AG04450 (cell line): ENCODE data around the gene PLXDC2. TPM values are rescaled to one million over a fixed set of nuclear protein-coding genes. Genes with fewer than 3 reads are reported as not detected.

Source experiments
- CTCF ChIA-PET: fragments of 300-600, 350-600 bp; formaldehyde crosslinking; extraction: SDS; loops from one replicate; lab custom pipeline; 2022; ENCODE audit warnings: antibody characterized with exemption, inconsistent platforms; lab: Charles Lee
- POLR2A ChIA-PET: fragments of 350-600 bp; formaldehyde crosslinking; extraction: SDS; loops from one replicate; lab custom pipeline; 2021; ENCODE audit warnings: antibody characterized with exemption, inconsistent platforms; lab: Yijun Ruan, JAX
- DNase-seq: peaks from one replicate; pipeline ENCODE4 v3.0.0-alpha.2; 2011; ENCODE audit warnings: low read depth, low spot score
- H3K27ac ChIP-seq: one replicate; pipeline ENCODE4 v1.5.1; 2012; ENCODE audit warnings: low read depth, low read length, control low read depth
- H3K27me3 ChIP-seq: one replicate; pipeline ENCODE4 v1.6.0; 2012; ENCODE audit warnings: low read length; ENCODE audit not compliant: control insufficient read depth, insufficient read depth
- H3K4me3 ChIP-seq: 2 replicates; pipeline ENCODE4 v1.5.1; 2011; ENCODE audit warnings: mild to moderate bottlenecking, low read depth, low read length, control low read depth
- H3K9me3 ChIP-seq: 2 replicates; pipeline ENCODE4 v1.5.1; 2012; ENCODE audit warnings: low read length; ENCODE audit not compliant: control insufficient read depth, insufficient read depth
- polyA plus RNA-seq: library from polyadenylated mRNA; depleted of rRNA; stranded (reverse); fragments of >200 nt; gene quantifications from 2 replicates; pipeline ENCODE4 v1.2.3, GENCODE V29; 2011
- TF ChIP-seq, protein P1 (sequence below): IDR thresholded peaks from 2 replicates; pipeline ENCODE4 v1.5.1; 2011; ENCODE audit warnings: low read depth, low read length, control low read depth, inconsistent platforms

Gene PLXDC2
- polyA plus RNA-seq, 1 experiment = 10.4 TPM

GRCh38 chr10:19826712-19827111 is 10.5 kb downstream of the PLXDC2 start:
- no peak overlapping the region for H3K4me3 ChIP-seq
- no peak for DNase-seq
- ChIA-PET POLR2A (no interaction called here), CTCF (no interaction called here)
- no peaks in the 10 kb centered on the region for H3K27me3 ChIP-seq
- TF ChIP-seq, protein P1, sequence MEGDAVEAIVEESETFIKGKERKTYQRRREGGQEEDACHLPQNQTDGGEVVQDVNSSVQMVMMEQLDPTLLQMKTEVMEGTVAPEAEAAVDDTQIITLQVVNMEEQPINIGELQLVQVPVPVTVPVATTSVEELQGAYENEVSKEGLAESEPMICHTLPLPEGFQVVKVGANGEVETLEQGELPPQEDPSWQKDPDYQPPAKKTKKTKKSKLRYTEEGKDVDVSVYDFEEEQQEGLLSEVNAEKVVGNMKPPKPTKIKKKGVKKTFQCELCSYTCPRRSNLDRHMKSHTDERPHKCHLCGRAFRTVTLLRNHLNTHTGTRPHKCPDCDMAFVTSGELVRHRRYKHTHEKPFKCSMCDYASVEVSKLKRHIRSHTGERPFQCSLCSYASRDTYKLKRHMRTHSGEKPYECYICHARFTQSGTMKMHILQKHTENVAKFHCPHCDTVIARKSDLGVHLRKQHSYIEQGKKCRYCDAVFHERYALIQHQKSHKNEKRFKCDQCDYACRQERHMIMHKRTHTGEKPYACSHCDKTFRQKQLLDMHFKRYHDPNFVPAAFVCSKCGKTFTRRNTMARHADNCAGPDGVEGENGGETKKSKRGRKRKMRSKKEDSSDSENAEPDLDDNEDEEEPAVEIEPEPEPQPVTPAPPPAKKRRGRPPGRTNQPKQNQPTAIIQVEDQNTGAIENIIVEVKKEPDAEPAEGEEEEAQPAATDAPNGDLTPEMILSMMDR = no peak
- no peak overlapping the region for H3K27ac ChIP-seq
- no peaks in the 10 kb centered on the region for H3K9me3 ChIP-seq

DNA sequence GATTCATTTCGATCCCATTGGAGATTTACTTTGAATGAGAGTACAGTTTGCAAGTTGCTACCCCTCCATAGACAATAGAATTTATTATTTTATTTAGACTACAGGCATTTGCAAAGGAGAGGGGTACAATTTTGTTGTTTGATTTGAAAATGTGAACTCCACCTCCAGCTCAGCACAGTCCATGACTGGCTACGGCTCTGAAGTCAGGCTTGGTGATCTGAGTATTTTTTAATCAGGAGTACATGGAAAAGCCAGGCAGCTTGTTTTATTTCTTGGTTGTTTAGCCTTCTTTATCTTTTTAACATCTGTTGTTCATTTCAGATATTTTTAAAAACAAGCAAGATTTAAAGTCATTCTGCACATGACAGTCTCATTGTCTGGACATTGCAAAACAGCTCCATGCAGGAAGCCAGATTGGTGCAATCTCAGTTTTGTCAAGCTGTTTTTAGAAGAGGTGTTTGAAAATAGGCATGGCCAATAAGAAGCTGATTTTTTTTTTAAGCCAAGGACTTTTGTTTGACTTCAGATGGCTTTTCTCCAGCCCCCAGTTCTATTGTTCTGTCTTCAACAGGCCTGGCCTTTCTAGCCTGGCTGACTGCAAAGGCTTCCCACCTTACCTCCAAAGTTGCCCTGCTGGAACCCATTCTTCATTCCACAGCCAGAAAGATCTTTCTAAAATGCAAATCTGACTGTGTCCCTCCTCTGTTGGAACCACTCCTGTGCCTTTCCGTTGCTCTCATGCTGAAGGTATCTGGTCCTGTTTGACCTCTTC is 12.2 kb downstream of the PLXDC2 start:
- no peak for DNase-seq
- Histone ChIP-seq H3K9me3 (no peaks in the 10 kb centered on the region), H3K4me3 (no peak overlapping the region), H3K27me3 (no peaks in the 10 kb centered on the region), H3K27ac (no peak overlapping the region)
- CTCF ChIA-PET = interaction anchor here (0.9 to 1.7 kb wide), 2 partner anchors 10 to 417 kb away, joined by 3 to 6 read pairs; no protein-coding TSS in a partner anchor
- POLR2A ChIA-PET = no interaction called here
- TF ChIP-seq, protein P1 = no peak

- ChIA-PET CTCF (no interaction called here), POLR2A (no interaction called here)
- no peak for DNase-seq
- H3K4me3 ChIP-seq = no peak overlapping the region
- no peaks in the 10 kb centered on the region for H3K27me3 ChIP-seq
- TF ChIP-seq, protein P1 = no peak
- H3K27ac ChIP-seq = no peak overlapping the region
- no peaks in the 10 kb centered on the region for H3K9me3 ChIP-seq
Observed at GRCh38 chr10:19832699-19833098, 16.5 kb downstream of the PLXDC2 start.

- no peak for DNase-seq
- Histone ChIP-seq H3K27ac (no peak overlapping the region), H3K27me3 (no peaks in the 10 kb centered on the region), H3K4me3 (no peak overlapping the region), H3K9me3 (no peaks in the 10 kb centered on the region)
- ChIA-PET CTCF (no interaction called here), POLR2A (no interaction called here)
- TF ChIP-seq, protein P1 = no peak
Observed at GRCh38 chr10:19833170-19833824, 17.1 kb downstream of the PLXDC2 start.

DNA sequence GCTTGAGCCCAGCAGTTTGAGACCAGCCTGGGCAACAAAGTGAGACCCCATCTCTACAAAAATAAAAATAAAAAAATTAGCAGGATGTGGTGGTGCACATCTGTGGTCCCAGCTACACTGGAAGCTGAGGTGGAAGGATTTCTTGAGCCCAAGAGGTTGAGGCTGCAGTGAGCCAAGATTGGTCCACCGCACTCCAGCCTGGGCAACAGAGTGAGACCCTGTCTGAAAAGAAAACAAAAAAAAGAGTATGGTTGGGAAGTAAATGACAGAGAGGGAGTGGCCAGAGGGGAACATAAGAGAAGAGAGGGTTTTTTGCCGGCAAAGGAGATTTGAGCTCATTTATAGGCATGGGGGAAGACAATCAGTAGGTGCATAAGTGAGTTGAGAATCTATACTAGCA is 19.7 kb downstream of the PLXDC2 start:
- Histone ChIP-seq H3K9me3 (no peaks in the 10 kb centered on the region), H3K27ac (no peak overlapping the region), H3K27me3 (no peaks in the 10 kb centered on the region), H3K4me3 (no peak overlapping the region)
- CTCF ChIA-PET = no interaction called here
- TF ChIP-seq, protein P1 = no peak
- POLR2A ChIA-PET = interaction anchor here (0.5 kb wide), 1 partner anchor 153 kb away, joined by 4 read pairs; no protein-coding TSS in a partner anchor
- DNase-seq = no peak
